A673 (cell line): ENCODE results near the gene RDX. TPM values are rescaled to one million over a fixed set of nuclear protein-coding genes. Genes with fewer than 3 reads are reported as not detected.

Experiments
- BruUV-seq: library from RNA; stranded (reverse); fragments of 400-500 nt; replicated peaks from 2 replicates; lab custom pipeline; 2021; lab: Mats Ljungman, UMichigan
- CTCF ChIA-PET: fragments of 300-600 bp; sonication (Branson Sonifier 250); formaldehyde crosslinking; loops from one replicate; lab custom pipeline; 2022; ENCODE audit warnings: antibody characterized with exemption; lab: Charles Lee
- POLR2A ChIA-PET: fragments of 300-600 bp; sonication (Branson Sonifier 250); formaldehyde crosslinking; loops from one replicate; lab custom pipeline; 2022; ENCODE audit warnings: antibody characterized with exemption; ENCODE audit not compliant: low non-redundant PET; lab: Charles Lee
- DNase-seq: peaks from one replicate; pipeline ENCODE4 v3.0.0-alpha.2; 2015; ENCODE audit warnings: low spot score
- H3K27ac ChIP-seq: fragments of 200-600 bp; sonication (generic); 2 replicates; pipeline ENCODE4 v1.5.1; 2016; ENCODE audit warnings: mixed run types, low read depth, mild to moderate bottlenecking, mixed read lengths, antibody characterized with exemption, low read length; ENCODE audit not compliant: poor library complexity, severe bottlenecking
- H3K27me3 ChIP-seq: fragments of 200-600 bp; sonication (generic); replicated peaks from 2 replicates; pipeline ENCODE4 v1.6.1; 2017; ENCODE audit warnings: mixed run types, low read depth, mild to moderate bottlenecking, mixed read lengths, antibody characterized with exemption, low read length; ENCODE audit not compliant: insufficient read depth, poor library complexity
- H3K36me3 ChIP-seq: fragments of 200-600 bp; sonication (generic); 2 replicates; pipeline ENCODE4 v1.6.1; 2016; ENCODE audit warnings: mixed run types, mild to moderate bottlenecking, mixed read lengths, antibody characterized with exemption, low read length; ENCODE audit not compliant: insufficient read depth, poor library complexity, severe bottlenecking
- H3K4me1 ChIP-seq: fragments of 200-600 bp; sonication (generic); 2 replicates; pipeline ENCODE4 v1.6.1; 2017; ENCODE audit warnings: mixed run types, mild to moderate bottlenecking, mixed read lengths, antibody characterized with exemption, low read length; ENCODE audit not compliant: insufficient read depth, poor library complexity, severe bottlenecking
- H3K4me3 ChIP-seq: fragments of 200-600 bp; sonication (generic); 2 replicates; pipeline ENCODE4 v1.5.1; 2016; ENCODE audit warnings: low read depth, mixed run types, mild to moderate bottlenecking, mixed read lengths, low read length; ENCODE audit not compliant: poor library complexity, severe bottlenecking
- H3K9me3 ChIP-seq: fragments of 200-600 bp; sonication (generic); 2 replicates; pipeline ENCODE4 v1.6.1; 2016; ENCODE audit warnings: mixed run types, low read depth, mild to moderate bottlenecking, mixed read lengths, antibody characterized with exemption, low read length; ENCODE audit not compliant: poor library complexity, severe bottlenecking
- EZH2 ChIP-seq: fragments of 200-600 bp; sonication (generic); IDR thresholded peaks from 2 replicates; pipeline ENCODE4 v1.6.1; 2017; ENCODE audit warnings: borderline replicate concordance, low read depth, mild to moderate bottlenecking, mixed read lengths, antibody characterized with exemption, low read length; ENCODE audit not compliant: poor library complexity, severe bottlenecking
- intact Hi-C: fragments of 100-400 bp; cut with micrococcal nuclease; formaldehyde crosslinking; loops from one replicate; pipeline ENCODE4 v1.10.0; 2022; ENCODE audit not compliant: unreplicated experiment
- total RNA-seq: library from RNA; stranded (reverse); gene quantifications from 2 replicates; pipeline ENCODE4 v1.2.3, GENCODE V29; 2021
- TF ChIP-seq, protein P1 (sequence below): fragments of 300-800, 200-600 bp; sonication (generic); conservative IDR thresholded peaks from 2 replicates; pipeline ENCODE4 v1.5.1; 2017; ENCODE audit warnings: low read depth, mild to moderate bottlenecking, antibody characterized with exemption, low read length, moderate library complexity, mixed read lengths

The RDX gene
- total RNA-seq, 1 experiment from 2014 or later = 395 TPM

- BruUV-seq = no TSS peak
- H3K36me3 ChIP-seq = peaks cover 81% of the 10 kb centered on the region
- ChIA-PET CTCF (no interaction called here), POLR2A (no interaction called here)
- H3K9me3 ChIP-seq = no peaks in the 10 kb centered on the region
- TF ChIP-seq, protein P1, sequence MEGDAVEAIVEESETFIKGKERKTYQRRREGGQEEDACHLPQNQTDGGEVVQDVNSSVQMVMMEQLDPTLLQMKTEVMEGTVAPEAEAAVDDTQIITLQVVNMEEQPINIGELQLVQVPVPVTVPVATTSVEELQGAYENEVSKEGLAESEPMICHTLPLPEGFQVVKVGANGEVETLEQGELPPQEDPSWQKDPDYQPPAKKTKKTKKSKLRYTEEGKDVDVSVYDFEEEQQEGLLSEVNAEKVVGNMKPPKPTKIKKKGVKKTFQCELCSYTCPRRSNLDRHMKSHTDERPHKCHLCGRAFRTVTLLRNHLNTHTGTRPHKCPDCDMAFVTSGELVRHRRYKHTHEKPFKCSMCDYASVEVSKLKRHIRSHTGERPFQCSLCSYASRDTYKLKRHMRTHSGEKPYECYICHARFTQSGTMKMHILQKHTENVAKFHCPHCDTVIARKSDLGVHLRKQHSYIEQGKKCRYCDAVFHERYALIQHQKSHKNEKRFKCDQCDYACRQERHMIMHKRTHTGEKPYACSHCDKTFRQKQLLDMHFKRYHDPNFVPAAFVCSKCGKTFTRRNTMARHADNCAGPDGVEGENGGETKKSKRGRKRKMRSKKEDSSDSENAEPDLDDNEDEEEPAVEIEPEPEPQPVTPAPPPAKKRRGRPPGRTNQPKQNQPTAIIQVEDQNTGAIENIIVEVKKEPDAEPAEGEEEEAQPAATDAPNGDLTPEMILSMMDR = no peak
- TF ChIP-seq EZH2 = no peak
- peaks cover 8% of the 10 kb centered on the region for H3K4me1 ChIP-seq
- H3K27me3 ChIP-seq = no peaks in the 10 kb centered on the region
- no peak overlapping the region for H3K4me3 ChIP-seq
- intact Hi-C loops = no loop called here
- no peak for DNase-seq
- no peak overlapping the region for H3K27ac ChIP-seq
Observed at GRCh38 chr11:110243791-110244190, 52.6 kb downstream of the RDX start.

DNA sequence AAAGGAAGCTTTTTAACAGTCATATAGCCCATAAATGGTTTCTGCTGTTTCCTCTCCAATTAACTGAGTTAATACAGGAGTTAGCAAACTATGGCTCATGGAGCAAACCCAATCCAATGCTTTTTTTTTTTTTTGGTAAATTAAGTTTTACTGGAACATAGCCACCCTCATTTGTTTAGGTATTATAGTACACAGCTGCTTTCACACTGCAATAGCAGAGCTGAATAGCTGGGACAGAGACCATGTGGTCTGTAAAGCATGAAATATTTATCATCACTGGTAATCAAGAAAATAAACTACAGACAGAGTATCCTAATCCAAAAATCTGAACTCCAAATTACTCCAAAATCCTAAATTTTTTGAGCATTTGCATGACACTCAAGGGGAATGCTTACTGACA lies 53.7 kb downstream of the RDX start:
- no peaks in the 10 kb centered on the region for H3K27me3 ChIP-seq
- intact Hi-C loops = no loop called here
- no peak overlapping the region for H3K4me3 ChIP-seq
- peak overlapping the region; percentile 14 for H3K27ac ChIP-seq
- ChIA-PET POLR2A (no interaction called here), CTCF (no interaction called here)
- DNase-seq = peak; percentile 45
- TF ChIP-seq EZH2 = no peak
- TF ChIP-seq, protein P1 = no peak
- peaks cover 8% of the 10 kb centered on the region for H3K4me1 ChIP-seq
- BruUV-seq = no TSS peak
- H3K9me3 ChIP-seq = no peaks in the 10 kb centered on the region
- peaks cover 83% of the 10 kb centered on the region for H3K36me3 ChIP-seq

- Histone ChIP-seq H3K4me3 (no peak overlapping the region), H3K27ac (no peak overlapping the region), H3K36me3 (peaks cover 83% of the 10 kb centered on the region), H3K27me3 (no peaks in the 10 kb centered on the region), H3K9me3 (no peaks in the 10 kb centered on the region), H3K4me1 (peaks cover 8% of the 10 kb centered on the region)
- intact Hi-C loops = no loop called here
- no peak for DNase-seq
- TF ChIP-seq, protein P1 = no peak
- TF ChIP-seq EZH2 = no peak
- POLR2A ChIA-PET = no interaction called here
- CTCF ChIA-PET = no interaction called here
- no TSS peak for BruUV-seq
Observed at GRCh38 chr11:110242188-110242587, 54.2 kb downstream of the RDX start.
